ENCODE results near the gene ARL5B. TPM values are rescaled to one million over a fixed set of nuclear protein-coding genes. Genes with fewer than 3 reads are reported as not detected.
"Not testable (repeated sequence)": the region's sequence is repeated elsewhere in the genome, so short reads cannot be mapped to it uniquely, and the experiment has no call there.

Gene ARL5B
- total RNA-seq, 2 donors from 2014 or later, result 44.8 to 55.4 TPM

DNA sequence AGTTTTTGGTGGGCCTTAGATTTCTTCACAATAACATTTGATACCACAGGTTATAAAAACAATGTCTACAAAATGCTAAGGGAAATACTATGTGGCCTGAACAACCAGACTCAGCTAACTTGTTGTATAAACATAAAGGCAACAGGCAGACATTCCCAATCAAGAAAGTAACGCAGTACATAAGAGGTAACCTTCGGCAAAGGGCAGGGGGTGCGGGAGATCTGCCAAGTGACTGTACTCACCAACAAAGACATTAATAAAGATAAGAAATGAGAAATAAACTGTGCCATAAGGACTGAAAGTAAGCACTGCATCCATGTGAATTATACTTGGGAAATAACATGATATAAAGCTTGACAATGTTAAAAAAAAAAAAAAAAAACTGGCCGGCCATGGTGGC lies 23.2 kb upstream of the ARL5B start:
- peaks cover 10% of the 10 kb centered on the region for H3K4me1 Mint-ChIP-seq
- no peak for DNase-seq
- H3K27ac Mint-ChIP-seq, result no peak overlapping the region
- Histone ChIP-seq H3K9me3 (ENCODE audit: control insufficient read depth, low read length) (no peaks in the 10 kb centered on the region), H3K27me3 (ENCODE audit: control insufficient read depth, insufficient read depth, low read length, poor library complexity, severe bottlenecking) (no peaks in the 10 kb centered on the region), H3K27ac (ENCODE audit: low read depth, low read length) (no peak overlapping the region), H3K4me1 (ENCODE audit: control insufficient read depth, insufficient read depth, low read length) (no peaks in the 10 kb centered on the region), H3K9ac (ENCODE audit: extremely low read depth, low read length, poor library complexity, severe bottlenecking) (no peak overlapping the region), H3K36me3 (ENCODE audit: control insufficient read depth, insufficient read depth, low read length) (peaks cover 6% of the 10 kb centered on the region), H3K4me3 (ENCODE audit: low read length) (no peak overlapping the region)
- TF ChIP-seq, protein P1, sequence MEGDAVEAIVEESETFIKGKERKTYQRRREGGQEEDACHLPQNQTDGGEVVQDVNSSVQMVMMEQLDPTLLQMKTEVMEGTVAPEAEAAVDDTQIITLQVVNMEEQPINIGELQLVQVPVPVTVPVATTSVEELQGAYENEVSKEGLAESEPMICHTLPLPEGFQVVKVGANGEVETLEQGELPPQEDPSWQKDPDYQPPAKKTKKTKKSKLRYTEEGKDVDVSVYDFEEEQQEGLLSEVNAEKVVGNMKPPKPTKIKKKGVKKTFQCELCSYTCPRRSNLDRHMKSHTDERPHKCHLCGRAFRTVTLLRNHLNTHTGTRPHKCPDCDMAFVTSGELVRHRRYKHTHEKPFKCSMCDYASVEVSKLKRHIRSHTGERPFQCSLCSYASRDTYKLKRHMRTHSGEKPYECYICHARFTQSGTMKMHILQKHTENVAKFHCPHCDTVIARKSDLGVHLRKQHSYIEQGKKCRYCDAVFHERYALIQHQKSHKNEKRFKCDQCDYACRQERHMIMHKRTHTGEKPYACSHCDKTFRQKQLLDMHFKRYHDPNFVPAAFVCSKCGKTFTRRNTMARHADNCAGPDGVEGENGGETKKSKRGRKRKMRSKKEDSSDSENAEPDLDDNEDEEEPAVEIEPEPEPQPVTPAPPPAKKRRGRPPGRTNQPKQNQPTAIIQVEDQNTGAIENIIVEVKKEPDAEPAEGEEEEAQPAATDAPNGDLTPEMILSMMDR (conservative IDR thresholded peaks at IDR 0.05), result no peak
- H3K36me3 Mint-ChIP-seq (ENCODE audit: low read depth), result peaks cover 20% of the 10 kb centered on the region
- WGBS, 2 experiments (ENCODE audit: insufficient coverage in 1 of 2, insufficient read length in 1 of 2), result 89 to 100% methylated on average over 3 to 4 of the region's 4 CpGs
- H3K27me3 Mint-ChIP-seq (ENCODE audit: insufficient read depth), result no peaks in the 10 kb centered on the region
- H3K4me3 Mint-ChIP-seq, result no peak overlapping the region
- H3K9me3 Mint-ChIP-seq, result peaks cover 7% of the 10 kb centered on the region

DNA sequence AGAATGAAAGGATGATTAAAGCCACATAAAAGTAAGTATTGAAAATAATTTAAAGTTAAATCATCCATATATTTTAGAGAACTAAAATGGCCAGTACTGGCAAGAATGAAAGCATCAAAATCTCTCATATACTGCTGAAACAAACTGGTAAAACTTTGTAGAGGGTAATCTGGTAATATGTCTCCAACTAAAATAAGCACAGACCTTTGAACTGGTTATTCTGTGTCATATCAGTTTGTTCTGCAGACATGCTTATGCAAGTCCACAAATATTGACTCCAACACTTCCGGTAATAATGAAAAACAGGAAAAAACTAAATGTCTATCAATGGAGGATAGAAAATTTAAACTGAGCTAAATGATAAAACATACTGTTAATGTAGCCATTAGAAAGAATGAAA lies 21.8 kb upstream of the ARL5B start:
- H3K36me3 ChIP-seq (ENCODE audit: control insufficient read depth, insufficient read depth, low read length), result peaks cover 16% of the 10 kb centered on the region
- Mint-ChIP-seq H3K36me3 (ENCODE audit: low read depth) (peaks cover 23% of the 10 kb centered on the region), H3K4me1 (peaks cover 10% of the 10 kb centered on the region)
- H3K9ac ChIP-seq (ENCODE audit: extremely low read depth, low read length, poor library complexity, severe bottlenecking); H3K9me3 Mint-ChIP-seq; H3K27me3 Mint-ChIP-seq (ENCODE audit: insufficient read depth); DNase-seq; H3K27me3 ChIP-seq (ENCODE audit: control insufficient read depth, insufficient read depth, low read length, poor library complexity, severe bottlenecking); H3K27ac Mint-ChIP-seq; H3K4me3 Mint-ChIP-seq; H3K4me3 ChIP-seq (ENCODE audit: low read length); H3K4me1 ChIP-seq (ENCODE audit: control insufficient read depth, insufficient read depth, low read length); H3K27ac ChIP-seq (ENCODE audit: low read depth, low read length); H3K9me3 ChIP-seq (ENCODE audit: control insufficient read depth, low read length): not testable (repeated sequence)
- WGBS, 2 experiments (ENCODE audit: insufficient coverage in 1 of 2, insufficient read length in 1 of 2), result 100% methylated on average over 1 of the region's 1 CpG; no CpG with 5 or more reads in 1 of the 2 experiments

GRCh38 chr10:18639719-18640118 lies 19.5 kb upstream of the ARL5B start:
- WGBS, 2 experiments (ENCODE audit: insufficient coverage in 1 of 2, insufficient read length in 1 of 2), result 87% methylated on average over 2 of the region's 2 CpGs; no CpG with 5 or more reads in 1 of the 2 experiments

GRCh38 chr10:18647151-18647550 lies 12.1 kb upstream of the ARL5B start:
- no peak for DNase-seq
- no peaks in the 10 kb centered on the region for H3K9me3 ChIP-seq (ENCODE audit: control insufficient read depth, low read length)
- H3K9ac ChIP-seq (ENCODE audit: extremely low read depth, low read length, poor library complexity, severe bottlenecking), result no peak overlapping the region
- no peak overlapping the region for H3K4me3 ChIP-seq (ENCODE audit: low read length)
- TF ChIP-seq, protein P1 (conservative IDR thresholded peaks at IDR 0.05), result no peak
- H3K27ac ChIP-seq (ENCODE audit: low read depth, low read length), result no peak overlapping the region
- peaks cover 6% of the 10 kb centered on the region for H3K36me3 Mint-ChIP-seq (ENCODE audit: low read depth)
- H3K36me3 ChIP-seq (ENCODE audit: control insufficient read depth, insufficient read depth, low read length), result peaks cover 31% of the 10 kb centered on the region
- H3K4me1 Mint-ChIP-seq, result peaks cover 18% of the 10 kb centered on the region
- no peaks in the 10 kb centered on the region for H3K27me3 ChIP-seq (ENCODE audit: control insufficient read depth, insufficient read depth, low read length, poor library complexity, severe bottlenecking)
- no peaks in the 10 kb centered on the region for H3K27me3 Mint-ChIP-seq (ENCODE audit: insufficient read depth)
- H3K9me3 Mint-ChIP-seq, result no peaks in the 10 kb centered on the region
- no peak overlapping the region for H3K27ac Mint-ChIP-seq
- 93 to 100% methylated on average over 1 to 2 of the region's 2 CpGs for WGBS, 2 experiments (ENCODE audit: insufficient coverage in 1 of 2, insufficient read length in 1 of 2)
- H3K4me1 ChIP-seq (ENCODE audit: control insufficient read depth, insufficient read depth, low read length), result no peaks in the 10 kb centered on the region
- no peak overlapping the region for H3K4me3 Mint-ChIP-seq

More at GRCh38 chr10:18639719-18640118, 19.5 kb upstream of the ARL5B start:
- H3K27ac Mint-ChIP-seq; H3K27me3 Mint-ChIP-seq (ENCODE audit: insufficient read depth); H3K27me3 ChIP-seq (ENCODE audit: control insufficient read depth, insufficient read depth, low read length, poor library complexity, severe bottlenecking); H3K9me3 Mint-ChIP-seq; H3K9ac ChIP-seq (ENCODE audit: extremely low read depth, low read length, poor library complexity, severe bottlenecking); H3K27ac ChIP-seq (ENCODE audit: low read depth, low read length); H3K4me1 Mint-ChIP-seq; DNase-seq; H3K9me3 ChIP-seq (ENCODE audit: control insufficient read depth, low read length); H3K4me1 ChIP-seq (ENCODE audit: control insufficient read depth, insufficient read depth, low read length); H3K4me3 ChIP-seq (ENCODE audit: low read length); H3K4me3 Mint-ChIP-seq: not testable (repeated sequence)
- peaks cover 25% of the 10 kb centered on the region for H3K36me3 ChIP-seq (ENCODE audit: control insufficient read depth, insufficient read depth, low read length)
- H3K36me3 Mint-ChIP-seq (ENCODE audit: low read depth), result peaks cover 13% of the 10 kb centered on the region

Measured in endodermal cell (in vitro differentiated cells).